Osteoblast (primary cell): Measurements from ENCODE around the gene DSP. TPM values are rescaled to one million over a fixed set of nuclear protein-coding genes. Genes with fewer than 3 reads are reported as not detected.
A peak's percentile ranks its signal among the peaks of the same experiment; 100 is the strongest.

Experiments used
- DNase-seq: peaks from one replicate; pipeline ENCODE4 v3.0.0; 2011; ENCODE audit warnings: low spot score, mixed read lengths; ENCODE audit not compliant: insufficient read length; ENCODE audit errors: missing footprints
- H2AFZ ChIP-seq: 2 replicates; pipeline ENCODE4 v1.6.0; 2011; ENCODE audit warnings: mild to moderate bottlenecking, low read length
- H3K27ac ChIP-seq: 2 replicates; pipeline ENCODE4 v1.5.1; 2011; ENCODE audit warnings: mild to moderate bottlenecking, low read depth, low read length, moderate library complexity
- H3K27me3 ChIP-seq: 2 replicates; pipeline ENCODE4 v1.6.0; 2012; ENCODE audit warnings: mild to moderate bottlenecking, control low read depth, inconsistent platforms, low read length, moderate library complexity; ENCODE audit not compliant: insufficient read depth
- H3K36me3 ChIP-seq: 2 replicates; pipeline ENCODE4 v1.5.1; 2011; ENCODE audit warnings: mild to moderate bottlenecking, low read length, control low read depth, moderate library complexity; ENCODE audit not compliant: insufficient read depth
- H3K4me1 ChIP-seq: 2 replicates; pipeline ENCODE4 v1.5.1; 2011; ENCODE audit warnings: mild to moderate bottlenecking, low read length, control low read depth, moderate library complexity; ENCODE audit not compliant: insufficient read depth
- H3K4me2 ChIP-seq: 2 replicates; pipeline ENCODE4 v1.6.0; 2011; ENCODE audit warnings: mild to moderate bottlenecking, low read length; ENCODE audit not compliant: insufficient read depth
- H3K4me3 ChIP-seq: fragments of 200-600 bp; sonication (generic); 3 replicates; pipeline ENCODE4 v1.5.1; 2012; ENCODE audit warnings: mild to moderate bottlenecking, low read length, inconsistent platforms; ENCODE audit not compliant: insufficient read depth
- H3K79me2 ChIP-seq: 2 replicates; pipeline ENCODE4 v1.6.0; 2012; ENCODE audit warnings: mild to moderate bottlenecking, low read length, control low read depth, inconsistent platforms; ENCODE audit not compliant: insufficient read depth
- H3K9me3 ChIP-seq: 2 replicates; pipeline ENCODE4 v1.5.1; 2011; ENCODE audit warnings: low read depth, low read length, control low read depth
- H4K20me1 ChIP-seq: 2 replicates; pipeline ENCODE4 v1.6.0; 2012; ENCODE audit warnings: mild to moderate bottlenecking, low read length, control low read depth; ENCODE audit not compliant: insufficient read depth
- CTCF ChIP-seq: IDR thresholded peaks from 2 replicates; pipeline ENCODE4 v1.5.1; 2011; ENCODE audit warnings: mild to moderate bottlenecking, low read depth, low read length, moderate library complexity; ENCODE audit errors: extremely low read depth
- total RNA-seq: library from RNA; depleted of rRNA; stranded (reverse); fragments of >200 nt; gene quantifications from 2 replicates; pipeline ENCODE4 v1.2.3, GENCODE V29; 2012

Gene DSP
- total RNA-seq, 1 donor = 84.0 TPM

GRCh38 chr6:7617801-7618764 is 76.6 kb downstream of the DSP start:
- Histone ChIP-seq H2AFZ (peak overlapping the region; percentile 68), H3K4me2 (peak overlapping the region; percentile 67), H3K79me2 (no peaks in the 10 kb centered on the region), H3K4me1 (peaks cover 29% of the 10 kb centered on the region), H3K27me3 (no peaks in the 10 kb centered on the region), H3K4me3 (peak overlapping the region; percentile 16), H3K9me3 (no peaks in the 10 kb centered on the region), H4K20me1 (no peaks in the 10 kb centered on the region), H3K36me3 (peaks cover 5% of the 10 kb centered on the region), H3K27ac (peak overlapping the region; percentile 72)
- peak; percentile 80 for DNase-seq
- peak; percentile 34 for TF ChIP-seq CTCF

- H3K36me3 ChIP-seq = no peaks in the 10 kb centered on the region
- no peak for TF ChIP-seq CTCF
- H3K79me2 ChIP-seq = no peaks in the 10 kb centered on the region
- H3K27me3 ChIP-seq = no peaks in the 10 kb centered on the region
- no peaks in the 10 kb centered on the region for H3K9me3 ChIP-seq
- peak overlapping the region; percentile 45 for H3K27ac ChIP-seq
- no peak overlapping the region for H2AFZ ChIP-seq
- no peaks in the 10 kb centered on the region for H4K20me1 ChIP-seq
- peaks cover 27% of the 10 kb centered on the region for H3K4me1 ChIP-seq
- H3K4me2 ChIP-seq = no peak overlapping the region
- H3K4me3 ChIP-seq = no peak overlapping the region
- DNase-seq = peak; percentile 84
Observed at GRCh38 chr6:7621761-7622160, 80.3 kb downstream of the DSP start.

- Histone ChIP-seq H2AFZ (no peak overlapping the region), H3K4me2 (no peak overlapping the region), H3K4me3 (no peak overlapping the region), H3K79me2 (no peaks in the 10 kb centered on the region), H4K20me1 (no peaks in the 10 kb centered on the region), H3K36me3 (no peaks in the 10 kb centered on the region), H3K27ac (no peak overlapping the region), H3K9me3 (no peaks in the 10 kb centered on the region), H3K27me3 (no peaks in the 10 kb centered on the region), H3K4me1 (peaks cover 27% of the 10 kb centered on the region)
- no peak for DNase-seq
- TF ChIP-seq CTCF = no peak
Observed at GRCh38 chr6:7624796-7625710, 83.6 kb downstream of the DSP start.
